Cardiac ventricle fibroblast (primary cell): ENCODE data around the gene YRDC. TPM values are rescaled to one million over a fixed set of nuclear protein-coding genes. Genes with fewer than 3 reads are reported as not detected.

Experiments used
- total RNA-seq: library from RNA; depleted of rRNA; stranded (reverse); fragments of >200 nt; gene quantifications from 2 replicates; pipeline ENCODE4 v1.2.3, GENCODE V29; 2015

Gene YRDC
- total RNA-seq, result 9.2 and 11.4 TPM in 2 replicates

GRCh38 chr1:37807555-37808368 is at the start of gene YRDC, which contains the start of gene C1orf122:
Gene YRDC, minus strand, starts transcription at chr1:37808208. Its CDS starts 28 bp downstream, at chr1:37808180.
Gene C1orf122, plus strand, starts transcription at chr1:37807790. Its CDS starts 615 bp downstream, at chr1:37808405.

GRCh38 chr1:37793773-37794371 is 14.1 kb downstream of the YRDC start, which contains the start of gene MANEAL:
Gene MANEAL, plus strand, starts transcription at chr1:37793847. Its CDS starts 336 bp downstream, at chr1:37794183.

GRCh38 chr1:37764888-37765441 is 43.0 kb downstream of the YRDC start, which contains the start of gene EPHA10:
Gene EPHA10, minus strand, starts transcription at chr1:37765120. Its CDS starts 54 bp downstream, at chr1:37765066.

Other genes starting within 250 kb of the YRDC start
- 25.5 and 27.1 TPM in 2 replicates for gene GNL2, start 212.3 kb downstream of the YRDC start, total RNA-seq
- 0.06 TPM in 1 of 2 replicates, not detected in the other for gene RSPO1, start 173.3 kb downstream of the YRDC start, total RNA-seq
- 0.87 and 2.1 TPM in 2 replicates for gene CDCA8, start 115.7 kb downstream of the YRDC start, total RNA-seq
- not detected in 2 replicates for gene EPHA10, start 43.1 kb downstream of the YRDC start, total RNA-seq
- 0.20 and 0.81 TPM in 2 replicates for gene MANEAL, start 14.4 kb downstream of the YRDC start, total RNA-seq
- gene C1orf122, start 418 bp downstream of the YRDC start, total RNA-seq, result 75.5 and 169 TPM in 2 replicates
- gene MTF1, start 51.4 kb upstream of the YRDC start, total RNA-seq, result 4.6 and 5.0 TPM in 2 replicates
- 14.6 and 15.2 TPM in 2 replicates for gene INPP5B, start 138.8 kb upstream of the YRDC start, total RNA-seq
- 37.8 and 40.3 TPM in 2 replicates for gene SF3A3, start 181.8 kb upstream of the YRDC start, total RNA-seq
- gene FHL3, start 197.3 kb upstream of the YRDC start, total RNA-seq, result 26.2 and 44.6 TPM in 2 replicates
- gene UTP11, start 204.5 kb upstream of the YRDC start, total RNA-seq, result 28.2 and 50.9 TPM in 2 replicates
- 0.19 TPM in 1 of 2 replicates, not detected in the other for gene POU3F1, start 238.6 kb upstream of the YRDC start, total RNA-seq